SK-N-SH treated with all-trans-retinoic acid at 6 μM for 48 hours (cell line): ENCODE results near the gene CHKB.

Source experiments
- ATAC-seq: fragments of 200-7000 bp; cut with Tn5 transposase; 3 replicates; pipeline ENCODE4 v1.9.1; 2020; ENCODE audit warnings: mild to moderate bottlenecking, moderate library complexity
- ARNTL ChIP-seq: fragments of 450-650 bp; formaldehyde crosslinking; IDR thresholded peaks from 2 replicates; pipeline ENCODE4 v1.5.0; 2020; ENCODE audit warnings: low read depth, mild to moderate bottlenecking, moderate library complexity, borderline replicate concordance
- BACH2 ChIP-seq: fragments of 250-450 bp; sonication (Bioruptor Pico); IDR thresholded peaks from 2 replicates; pipeline ENCODE4 v1.9.0; 2021; ENCODE audit warnings: mild to moderate bottlenecking, borderline replicate concordance
- CSDC2 ChIP-seq: fragments of 250-450 bp; sonication (Bioruptor Pico); IDR thresholded peaks from 2 replicates; pipeline ENCODE4 v1.5.0; 2020; ENCODE audit warnings: mild to moderate bottlenecking, moderate library complexity
- CSRNP3 ChIP-seq: fragments of 250-450 bp; sonication (Bioruptor Pico); IDR thresholded peaks from 2 replicates; pipeline ENCODE4 v1.5.1; 2021; ENCODE audit warnings: mild to moderate bottlenecking, moderate library complexity
- ESRRG ChIP-seq: fragments of 250-450 bp; sonication (Bioruptor Pico); IDR thresholded peaks from 2 replicates; pipeline ENCODE4 v1.6.1; 2021; ENCODE audit warnings: mild to moderate bottlenecking
- GLIS3 ChIP-seq: fragments of 250-450 bp; sonication (Bioruptor Pico); IDR thresholded peaks from 2 replicates; pipeline ENCODE4 v1.5.0; 2020; ENCODE audit warnings: mild to moderate bottlenecking, moderate library complexity
- OSR1 ChIP-seq: fragments of 250-450 bp; sonication (Bioruptor Pico); IDR thresholded peaks from 2 replicates; pipeline ENCODE4 v1.8.0; 2022; ENCODE audit warnings: moderate library complexity, mild to moderate bottlenecking, inconsistent platforms
- PATZ1 ChIP-seq: fragments of 250-450 bp; sonication (Bioruptor Pico); IDR thresholded peaks from 2 replicates; pipeline ENCODE4 v1.8.0; 2020; ENCODE audit warnings: mild to moderate bottlenecking, moderate library complexity, borderline replicate concordance
- PPARA ChIP-seq: fragments of 250-450 bp; sonication (Bioruptor Pico); IDR thresholded peaks from 2 replicates; pipeline ENCODE4 v1.5.0; 2020; ENCODE audit warnings: mild to moderate bottlenecking, borderline replicate concordance
- RARB ChIP-seq: fragments of 250-450 bp; sonication (Bioruptor Pico); IDR thresholded peaks from 2 replicates; pipeline ENCODE4 v1.8.0; 2021; ENCODE audit warnings: mild to moderate bottlenecking, moderate library complexity
- SNAI2 ChIP-seq: fragments of 250-450 bp; sonication (Bioruptor Pico); IDR thresholded peaks from 2 replicates; pipeline ENCODE4 v1.5.0; 2020; ENCODE audit warnings: mild to moderate bottlenecking, moderate library complexity
- TCF4 ChIP-seq: fragments of 250-450 bp; sonication (Bioruptor Pico); IDR thresholded peaks from 2 replicates; pipeline ENCODE4 v1.8.0; 2021; ENCODE audit warnings: mild to moderate bottlenecking, moderate library complexity, borderline replicate concordance
- TOX ChIP-seq: fragments of 250-450 bp; sonication (Bioruptor Pico); IDR thresholded peaks from 2 replicates; pipeline ENCODE4 v1.8.0; 2021; ENCODE audit warnings: mild to moderate bottlenecking, moderate library complexity, borderline replicate concordance
- ZFP3 ChIP-seq: fragments of 250-450 bp; sonication (Bioruptor Pico); IDR thresholded peaks from 2 replicates; pipeline ENCODE4 v1.5.0; 2020; ENCODE audit warnings: mild to moderate bottlenecking, moderate library complexity
- ZFP30 ChIP-seq: fragments of 450-650 bp; formaldehyde crosslinking; IDR thresholded peaks from 2 replicates; pipeline ENCODE4 v1.5.0; 2022; ENCODE audit warnings: mild to moderate bottlenecking, moderate library complexity
- ZNF565 ChIP-seq: fragments of 450-650 bp; formaldehyde crosslinking; conservative IDR thresholded peaks from 2 replicates; pipeline ENCODE4 v1.5.0; 2020; ENCODE audit warnings: low read depth, mild to moderate bottlenecking, moderate library complexity
- ZNF70 ChIP-seq: fragments of 450-650 bp; formaldehyde crosslinking; IDR thresholded peaks from 2 replicates; pipeline ENCODE4 v1.5.0; 2020; ENCODE audit warnings: mild to moderate bottlenecking, moderate library complexity
- ZNF8 ChIP-seq: fragments of 450-650 bp; formaldehyde crosslinking; IDR thresholded peaks from 2 replicates; pipeline ENCODE4 v1.5.0; 2020; ENCODE audit warnings: mild to moderate bottlenecking, moderate library complexity
- TF ChIP-seq, protein P1 (sequence below): fragments of 250-450 bp; sonication (Bioruptor Pico); IDR thresholded peaks from 2 replicates; pipeline ENCODE4 v1.5.0; 2020; ENCODE audit warnings: mild to moderate bottlenecking, moderate library complexity
- TF ChIP-seq, protein P2 (sequence below): fragments of 250-450 bp; sonication (Bioruptor Pico); IDR thresholded peaks from 2 replicates; pipeline ENCODE4 v1.8.0; 2021; ENCODE audit warnings: low read depth, mild to moderate bottlenecking, moderate library complexity, borderline replicate concordance

CHKB gene

GRCh38 chr22:50568626-50569025 is 14.0 kb downstream of the CHKB start (continued):
- TF ChIP-seq PATZ1, result no peak
- no peak for TF ChIP-seq OSR1
- TF ChIP-seq CSRNP3, result no peak
- no peak for TF ChIP-seq ZNF8 (CRISPR knock-in tag)
- TF ChIP-seq BACH2, result no peak
- no peak for TF ChIP-seq ZNF70 (CRISPR knock-in tag)
- TF ChIP-seq, all 23 proteins: peak for 0

DNA sequence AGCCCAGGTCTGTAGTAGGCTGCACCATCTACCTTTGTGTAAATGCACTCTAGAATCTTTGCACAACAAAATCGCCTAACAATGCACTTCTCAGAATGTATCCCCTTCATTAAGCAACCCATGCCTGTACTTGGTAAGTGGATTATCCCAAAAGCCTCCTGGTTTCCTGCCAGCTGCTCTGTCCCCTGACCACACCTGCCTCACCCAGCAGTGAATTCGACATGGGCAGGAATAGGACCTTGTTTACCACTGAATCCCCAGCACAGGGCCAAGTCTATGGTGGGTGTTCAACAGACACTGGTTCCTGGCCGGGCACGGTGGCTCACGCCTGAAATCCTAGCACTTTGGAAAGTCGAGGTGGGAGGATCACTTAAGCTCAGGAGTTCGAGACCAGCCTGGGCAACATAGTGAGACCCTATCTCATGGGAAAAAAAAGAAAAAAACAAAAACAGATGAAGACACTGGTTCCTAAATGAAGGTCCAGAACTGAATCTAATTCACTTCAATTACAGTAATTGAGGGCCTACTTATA is 14.9 kb downstream of the CHKB start:
- ATAC-seq, result no peak
- no peak for TF ChIP-seq PPARA
- no peak for TF ChIP-seq RARB (CRISPR knock-in tag)
- TF ChIP-seq TCF4 (CRISPR knock-in tag), result no peak
- no peak for TF ChIP-seq GLIS3 (CRISPR knock-in tag)
- TF ChIP-seq CSDC2 (CRISPR knock-in tag), result no peak
- no peak for TF ChIP-seq CSRNP3
- TF ChIP-seq, protein P1, sequence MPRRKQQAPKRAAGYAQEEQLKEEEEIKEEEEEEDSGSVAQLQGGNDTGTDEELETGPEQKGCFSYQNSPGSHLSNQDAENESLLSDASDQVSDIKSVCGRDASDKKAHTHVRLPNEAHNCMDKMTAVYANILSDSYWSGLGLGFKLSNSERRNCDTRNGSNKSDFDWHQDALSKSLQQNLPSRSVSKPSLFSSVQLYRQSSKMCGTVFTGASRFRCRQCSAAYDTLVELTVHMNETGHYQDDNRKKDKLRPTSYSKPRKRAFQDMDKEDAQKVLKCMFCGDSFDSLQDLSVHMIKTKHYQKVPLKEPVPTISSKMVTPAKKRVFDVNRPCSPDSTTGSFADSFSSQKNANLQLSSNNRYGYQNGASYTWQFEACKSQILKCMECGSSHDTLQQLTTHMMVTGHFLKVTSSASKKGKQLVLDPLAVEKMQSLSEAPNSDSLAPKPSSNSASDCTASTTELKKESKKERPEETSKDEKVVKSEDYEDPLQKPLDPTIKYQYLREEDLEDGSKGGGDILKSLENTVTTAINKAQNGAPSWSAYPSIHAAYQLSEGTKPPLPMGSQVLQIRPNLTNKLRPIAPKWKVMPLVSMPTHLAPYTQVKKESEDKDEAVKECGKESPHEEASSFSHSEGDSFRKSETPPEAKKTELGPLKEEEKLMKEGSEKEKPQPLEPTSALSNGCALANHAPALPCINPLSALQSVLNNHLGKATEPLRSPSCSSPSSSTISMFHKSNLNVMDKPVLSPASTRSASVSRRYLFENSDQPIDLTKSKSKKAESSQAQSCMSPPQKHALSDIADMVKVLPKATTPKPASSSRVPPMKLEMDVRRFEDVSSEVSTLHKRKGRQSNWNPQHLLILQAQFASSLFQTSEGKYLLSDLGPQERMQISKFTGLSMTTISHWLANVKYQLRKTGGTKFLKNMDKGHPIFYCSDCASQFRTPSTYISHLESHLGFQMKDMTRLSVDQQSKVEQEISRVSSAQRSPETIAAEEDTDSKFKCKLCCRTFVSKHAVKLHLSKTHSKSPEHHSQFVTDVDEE (CRISPR knock-in tag), result no peak
- TF ChIP-seq ZNF70 (CRISPR knock-in tag), result no peak
- no peak for TF ChIP-seq ARNTL
- no peak for TF ChIP-seq ZFP30 (CRISPR knock-in tag)
- no peak for TF ChIP-seq OSR1
- no peak for TF ChIP-seq ZNF565
- TF ChIP-seq, protein P2, sequence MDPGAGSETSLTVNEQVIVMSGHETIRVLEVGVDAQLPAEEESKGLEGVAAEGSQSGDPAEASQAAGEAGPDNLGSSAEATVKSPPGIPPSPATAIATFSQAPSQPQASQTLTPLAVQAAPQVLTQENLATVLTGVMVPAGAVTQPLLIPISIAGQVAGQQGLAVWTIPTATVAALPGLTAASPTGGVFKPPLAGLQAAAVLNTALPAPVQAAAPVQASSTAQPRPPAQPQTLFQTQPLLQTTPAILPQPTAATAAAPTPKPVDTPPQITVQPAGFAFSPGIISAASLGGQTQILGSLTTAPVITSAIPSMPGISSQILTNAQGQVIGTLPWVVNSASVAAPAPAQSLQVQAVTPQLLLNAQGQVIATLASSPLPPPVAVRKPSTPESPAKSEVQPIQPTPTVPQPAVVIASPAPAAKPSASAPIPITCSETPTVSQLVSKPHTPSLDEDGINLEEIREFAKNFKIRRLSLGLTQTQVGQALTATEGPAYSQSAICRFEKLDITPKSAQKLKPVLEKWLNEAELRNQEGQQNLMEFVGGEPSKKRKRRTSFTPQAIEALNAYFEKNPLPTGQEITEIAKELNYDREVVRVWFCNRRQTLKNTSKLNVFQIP (CRISPR knock-in tag), result no peak

GRCh38 chr22:50564289-50564688 is 18.4 kb downstream of the CHKB start:
- TF ChIP-seq SNAI2 (CRISPR knock-in tag), result no peak
- no peak for TF ChIP-seq RARB (CRISPR knock-in tag)
- no peak for TF ChIP-seq ZFP3 (CRISPR knock-in tag)
- no peak for TF ChIP-seq PATZ1
- no peak for TF ChIP-seq ARNTL
- no peak for TF ChIP-seq CSRNP3
- no peak for TF ChIP-seq ZNF565
- TF ChIP-seq, protein P2 (CRISPR knock-in tag), result no peak
- no peak for TF ChIP-seq GLIS3 (CRISPR knock-in tag)
- TF ChIP-seq ESRRG (CRISPR knock-in tag), result no peak
- TF ChIP-seq TOX (CRISPR knock-in tag), result no peak
- ATAC-seq, result no peak
